HG03354 (cell line): ENCODE results near the gene ZNF814.
"Not testable (repeated sequence)": the region's sequence is repeated elsewhere in the genome, so short reads cannot be mapped to it uniquely, and the experiment has no call there.

Experiments
- ATAC-seq: cut with Tn5 transposase; IDR thresholded peaks from one replicate; pipeline ENCODE4 v1.9.1; 2021; ENCODE audit warnings: mild to moderate bottlenecking; ENCODE audit not compliant: unreplicated experiment, poor library complexity, severe bottlenecking

ZNF814 gene

DNA sequence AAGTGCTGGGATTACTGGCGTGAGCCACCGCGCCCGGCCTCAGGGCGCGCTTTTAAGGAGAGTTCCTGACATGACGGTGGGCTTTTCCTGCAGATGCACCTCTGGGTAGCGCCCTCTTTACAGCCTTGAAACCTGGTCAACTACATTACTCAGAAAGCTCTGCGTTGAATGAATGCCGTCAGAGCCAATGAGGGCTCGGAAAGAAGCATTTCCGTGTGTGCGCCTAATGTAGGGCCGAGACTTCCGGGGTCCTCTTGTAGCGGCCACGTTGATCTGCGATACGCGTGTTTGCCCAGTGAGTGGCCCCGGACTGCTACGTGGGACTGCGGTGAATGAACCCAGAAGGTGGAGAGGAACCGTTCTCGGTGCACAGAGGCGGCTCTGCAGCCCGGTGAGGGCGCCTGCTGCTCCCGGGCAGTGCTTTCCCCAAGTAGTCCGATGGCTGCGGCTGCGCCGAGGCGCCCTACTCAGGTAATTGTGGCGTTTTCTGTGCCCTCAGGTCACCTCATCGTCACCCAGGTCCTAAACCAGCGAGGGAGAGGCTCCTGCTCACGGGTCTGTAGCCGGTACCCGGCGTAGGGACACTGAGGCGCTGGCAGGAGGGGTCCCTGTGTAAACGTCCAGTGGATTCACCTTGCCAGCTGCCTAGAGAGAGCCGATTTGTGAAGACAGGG lies 69.2 kb downstream of the ZNF814 start:
- ATAC-seq, result peak; percentile 90

DNA sequence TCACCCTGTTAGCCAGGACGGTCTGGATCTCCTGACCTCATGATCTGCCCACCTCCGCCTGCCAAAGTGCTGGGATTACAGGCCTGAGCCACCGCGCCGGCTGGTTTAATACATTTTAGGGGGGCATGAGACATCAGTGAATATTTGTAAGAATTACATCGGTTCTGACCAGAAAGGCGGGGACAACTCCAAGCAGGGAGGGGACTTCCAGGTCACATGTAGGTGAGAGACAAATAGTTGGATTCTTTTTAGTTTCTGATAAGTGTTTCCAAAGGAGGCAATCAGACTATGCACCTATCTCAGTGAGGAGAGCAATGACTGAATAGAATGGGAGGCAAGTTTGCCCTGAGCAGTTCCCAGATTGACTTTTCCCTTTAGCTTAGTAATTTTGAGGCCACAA lies 70.5 kb downstream of the ZNF814 start:
- no peak for ATAC-seq

DNA sequence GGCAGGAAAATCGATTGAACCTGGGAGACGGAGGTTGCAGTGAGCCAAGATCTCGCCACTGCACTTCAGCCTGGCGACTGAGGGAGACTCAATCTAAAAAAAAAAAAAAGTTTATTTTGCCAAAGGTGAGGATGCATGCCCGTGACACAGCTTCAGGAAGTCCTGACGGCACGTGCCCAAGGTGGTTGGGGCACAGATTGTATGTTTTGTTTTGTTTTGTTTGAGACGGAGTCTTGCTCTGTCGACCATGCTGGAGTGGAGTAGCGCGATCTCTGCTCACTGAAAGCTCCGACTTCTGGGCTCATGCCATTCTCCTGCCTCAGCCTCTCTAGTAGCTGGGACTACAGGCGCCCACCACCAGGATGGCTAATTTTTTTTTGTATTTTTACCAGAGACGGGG lies 70.9 kb downstream of the ZNF814 start:
- ATAC-seq, result no peak

DNA sequence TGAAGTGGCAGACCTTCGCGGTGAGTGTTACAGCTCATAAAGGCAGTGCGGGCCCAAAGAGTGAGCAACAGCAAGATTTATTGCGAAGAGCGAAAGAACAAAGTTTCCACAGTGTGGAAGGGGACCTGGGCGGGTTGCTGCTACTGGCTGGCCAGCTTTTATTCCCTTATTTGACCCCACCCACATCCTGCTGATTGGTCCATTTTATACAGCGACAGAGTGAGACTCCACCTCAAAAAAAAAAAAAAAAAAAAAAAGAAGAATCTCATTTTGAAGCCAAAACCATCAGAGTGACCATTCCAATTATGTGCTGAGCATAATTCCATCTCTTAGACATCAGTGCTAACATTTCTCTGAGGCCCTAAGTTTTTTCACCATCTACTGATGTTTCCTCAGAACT lies 72.2 kb downstream of the ZNF814 start:
- ATAC-seq, result no peak

DNA sequence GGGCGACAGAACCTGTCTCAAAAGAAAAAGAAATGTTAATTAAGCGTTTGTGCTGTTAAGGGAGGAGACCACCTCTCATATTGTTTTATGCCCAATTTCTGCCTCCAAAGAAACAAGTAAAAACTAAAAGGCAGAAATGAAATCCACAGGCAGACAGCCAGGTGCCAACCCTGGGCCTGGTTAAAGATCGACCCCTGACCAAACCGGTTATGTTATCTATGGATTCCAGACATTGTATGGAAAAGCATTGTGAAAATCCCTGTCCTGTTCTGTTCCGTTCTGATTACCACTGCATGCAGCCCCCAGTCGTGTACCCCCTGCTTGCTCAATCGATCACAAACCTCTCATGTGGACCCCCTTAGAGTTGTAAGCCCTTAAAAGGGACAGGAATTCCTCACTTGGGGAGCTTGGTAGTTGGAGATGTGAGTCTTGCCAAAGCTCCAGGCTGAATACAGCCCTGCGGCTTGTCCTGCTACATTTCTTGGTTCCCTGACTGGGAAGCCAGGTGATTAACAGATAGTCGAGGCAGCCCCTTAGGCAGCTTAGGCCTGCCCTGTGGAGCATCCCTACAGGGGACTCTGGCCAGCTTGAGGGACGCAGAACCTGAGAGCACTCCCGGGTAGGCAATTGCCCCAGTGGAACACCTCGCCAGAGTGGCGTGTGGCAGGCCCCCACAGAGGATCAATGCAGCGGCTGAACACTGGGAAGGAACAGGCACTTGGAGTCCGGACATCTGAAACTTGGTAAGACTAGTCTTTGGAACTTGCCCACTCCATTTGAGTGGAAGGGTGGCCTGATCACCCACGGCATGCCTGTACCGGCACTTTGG lies 73.4 kb downstream of the ZNF814 start:
- ATAC-seq, result no peak

DNA sequence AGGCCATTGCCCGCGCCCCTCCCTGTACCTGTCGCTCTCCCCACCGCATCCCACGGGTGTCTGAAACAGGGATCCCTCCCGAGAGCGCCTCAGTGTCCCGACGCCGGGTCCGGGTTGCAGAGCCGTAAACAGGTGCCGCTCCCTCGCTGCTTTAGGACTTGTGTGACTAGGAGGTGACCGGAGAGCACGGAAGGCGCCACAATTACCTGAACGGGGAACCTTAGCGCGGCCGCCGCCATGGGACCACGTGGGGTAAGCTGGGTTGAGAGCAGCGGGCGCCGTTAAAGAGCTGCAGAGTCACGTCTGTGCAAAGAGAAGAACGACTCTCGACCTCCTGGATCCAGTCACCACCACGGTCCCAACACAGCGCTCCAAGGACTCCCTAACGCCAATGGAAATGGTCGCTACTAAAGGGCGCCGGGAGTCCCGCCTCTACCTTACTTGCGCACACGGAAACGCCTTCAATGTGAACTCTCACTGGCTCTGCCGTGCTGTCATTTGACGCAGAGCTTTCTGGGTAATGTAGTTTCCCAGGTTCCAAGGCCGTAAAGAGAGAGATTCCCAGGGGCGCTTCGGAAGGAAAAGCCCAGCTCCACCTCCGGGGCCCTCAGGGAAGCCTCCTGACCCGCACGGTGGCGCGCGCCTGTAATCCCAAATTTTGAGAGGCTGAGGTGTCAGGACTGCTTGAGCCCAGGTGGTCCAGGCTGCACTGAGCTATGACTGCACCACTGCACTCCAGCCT lies 74.2 kb downstream of the ZNF814 start, which contains the start of gene ZNF552:
TSS of gene ZNF552 (minus strand) at position 409 of the 742 bp plus-strand sequence. CDS start at position 239, 170 bp downstream.
- ATAC-seq, result peak; percentile 79

DNA sequence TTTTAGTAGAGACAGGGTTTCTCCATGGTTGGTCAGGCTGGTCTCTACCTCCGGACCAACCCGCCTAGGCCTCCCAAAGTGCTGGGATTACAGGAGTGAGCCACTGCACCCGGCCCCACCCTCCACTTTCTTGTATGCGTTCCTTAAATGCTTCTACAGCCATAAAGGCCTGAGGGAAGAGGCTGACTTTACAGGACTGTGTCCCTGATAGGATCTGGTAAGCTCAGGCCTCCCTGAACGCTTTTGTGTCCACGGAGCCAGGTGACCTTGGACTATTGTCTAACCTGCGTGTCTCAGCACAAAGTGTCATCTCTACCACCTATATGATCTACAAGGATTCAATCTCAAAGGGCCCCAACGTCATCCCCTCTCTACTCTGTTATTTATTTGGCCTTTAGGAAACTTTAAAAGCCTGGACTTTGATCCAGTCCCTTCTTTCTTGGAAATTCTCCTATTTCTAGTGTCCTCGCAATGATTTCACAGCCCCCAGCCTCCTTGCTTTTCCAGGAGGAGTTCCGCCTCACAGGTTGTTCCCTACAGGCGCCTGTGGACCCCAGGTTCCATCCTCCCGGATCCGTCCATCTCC lies 74.8 kb downstream of the ZNF814 start:
- ATAC-seq, result no peak

DNA sequence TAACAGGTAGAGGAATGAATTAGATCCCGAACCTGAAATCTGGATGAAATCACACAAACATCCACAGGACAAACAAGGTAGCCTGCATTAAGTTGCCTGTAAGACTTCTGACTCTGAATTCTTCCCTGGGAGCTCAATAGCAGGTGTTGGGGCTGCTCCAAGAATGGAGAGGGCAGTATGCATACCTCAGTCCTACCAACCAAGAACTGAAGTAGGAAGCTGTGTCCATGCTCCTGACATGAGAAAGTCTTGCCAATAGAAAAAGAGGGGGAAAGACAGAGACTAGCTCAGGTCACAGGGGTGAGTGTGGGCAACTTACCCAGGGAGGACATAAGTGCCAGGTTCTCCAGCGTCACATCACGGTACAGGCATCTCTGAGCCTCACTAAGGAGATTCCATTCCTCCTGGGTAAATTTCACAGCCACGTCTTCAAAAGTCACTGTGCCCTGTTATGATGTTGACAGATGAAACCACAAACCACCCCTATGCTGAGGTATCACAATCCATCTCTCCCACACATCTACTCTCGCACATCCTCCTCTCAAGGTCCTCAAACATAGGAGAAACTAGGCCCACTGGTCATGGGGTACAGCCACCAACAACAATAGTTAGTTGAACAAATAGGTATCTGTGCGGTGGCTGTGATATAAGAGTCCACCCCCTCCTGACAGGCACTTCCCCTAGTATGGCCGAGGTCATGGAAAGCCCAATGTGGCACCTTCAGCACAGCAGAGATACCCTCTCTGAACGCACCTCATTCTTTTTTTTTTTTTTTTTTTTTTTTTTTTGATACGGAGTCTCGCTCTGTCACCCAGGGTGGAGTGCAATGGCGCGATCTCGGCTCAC lies 75.6 kb downstream of the ZNF814 start:
- ATAC-seq, result not testable (repeated sequence)

DNA sequence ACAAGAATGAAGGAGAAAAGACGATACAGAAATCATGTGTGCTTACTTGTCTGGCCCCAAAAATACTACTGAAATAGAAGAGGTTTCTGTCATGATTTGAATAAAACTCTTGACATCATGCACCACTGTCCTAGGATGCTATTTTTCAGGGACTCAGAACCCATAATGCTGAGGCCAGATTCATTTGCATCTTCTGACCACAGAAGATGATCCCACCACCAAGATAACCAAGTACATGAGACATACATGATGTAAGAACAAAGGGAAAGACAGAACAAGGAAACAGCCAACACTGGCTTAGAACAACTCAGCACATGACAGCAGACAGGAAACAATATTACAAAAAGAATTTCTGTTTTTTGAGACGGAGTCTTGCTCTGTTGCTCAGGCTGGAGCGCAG lies 76.6 kb downstream of the ZNF814 start:
- ATAC-seq, result peak; percentile 28

DNA sequence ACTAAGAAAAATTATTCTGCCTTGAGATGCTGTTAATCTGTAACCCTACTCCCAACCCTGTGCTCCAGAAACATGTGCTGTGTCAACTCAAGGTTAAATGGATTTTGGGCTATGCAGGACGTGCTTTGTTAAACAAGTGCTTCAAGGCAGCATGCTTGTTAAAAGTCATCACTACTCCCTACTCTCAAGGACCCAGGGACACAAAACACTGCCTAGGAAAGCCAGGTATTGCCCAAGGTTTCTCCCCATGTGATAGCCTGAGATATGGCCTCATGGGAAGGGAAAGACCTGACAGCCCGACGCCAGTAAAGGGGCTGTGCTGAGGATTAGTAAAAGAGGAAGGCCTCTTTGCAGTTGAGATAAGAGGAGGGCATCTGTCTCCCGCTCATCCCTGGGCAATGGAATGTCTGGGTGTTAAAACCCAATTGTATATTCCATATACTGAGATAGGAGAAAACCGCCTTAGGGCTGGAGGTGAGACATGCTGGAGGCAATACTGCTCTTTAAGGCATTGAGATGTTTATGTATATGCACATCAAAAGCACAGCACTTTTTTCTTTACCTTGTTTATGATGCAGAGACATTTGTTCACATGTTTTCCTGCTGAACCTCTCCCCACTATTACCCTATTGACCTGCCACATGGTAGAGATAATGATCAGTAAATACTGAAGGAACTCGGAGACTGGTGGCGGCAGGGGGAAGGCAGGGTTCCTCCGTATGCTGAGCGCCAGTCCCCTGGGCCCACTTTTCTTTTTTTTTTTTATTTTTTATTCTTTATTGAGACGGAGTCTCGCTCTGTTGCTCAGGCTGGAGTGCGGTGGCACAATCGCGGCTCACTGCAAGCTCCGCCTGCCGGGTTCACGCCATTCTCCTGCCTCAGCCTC lies 78.2 kb downstream of the ZNF814 start:
- ATAC-seq, result not testable (repeated sequence)

DNA sequence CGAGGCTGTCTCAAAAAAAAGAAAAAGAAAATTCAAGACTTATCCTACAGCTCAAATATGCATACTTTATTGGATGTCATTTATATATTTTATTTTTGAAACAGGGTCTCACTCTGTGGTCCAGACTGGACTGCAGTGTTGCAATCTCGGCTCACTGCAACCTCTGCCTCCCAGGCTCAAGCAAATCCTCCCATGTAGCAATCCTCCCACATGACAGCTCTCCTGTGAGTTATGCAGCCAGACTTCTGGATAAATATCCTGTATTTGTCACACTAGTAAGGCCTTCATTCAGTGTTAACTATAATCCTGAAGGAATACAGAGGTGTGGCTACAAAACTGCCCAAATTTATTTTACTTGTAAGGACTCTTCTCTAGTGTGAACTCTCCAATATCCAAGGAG lies 81.3 kb downstream of the ZNF814 start:
- ATAC-seq, result no peak

DNA sequence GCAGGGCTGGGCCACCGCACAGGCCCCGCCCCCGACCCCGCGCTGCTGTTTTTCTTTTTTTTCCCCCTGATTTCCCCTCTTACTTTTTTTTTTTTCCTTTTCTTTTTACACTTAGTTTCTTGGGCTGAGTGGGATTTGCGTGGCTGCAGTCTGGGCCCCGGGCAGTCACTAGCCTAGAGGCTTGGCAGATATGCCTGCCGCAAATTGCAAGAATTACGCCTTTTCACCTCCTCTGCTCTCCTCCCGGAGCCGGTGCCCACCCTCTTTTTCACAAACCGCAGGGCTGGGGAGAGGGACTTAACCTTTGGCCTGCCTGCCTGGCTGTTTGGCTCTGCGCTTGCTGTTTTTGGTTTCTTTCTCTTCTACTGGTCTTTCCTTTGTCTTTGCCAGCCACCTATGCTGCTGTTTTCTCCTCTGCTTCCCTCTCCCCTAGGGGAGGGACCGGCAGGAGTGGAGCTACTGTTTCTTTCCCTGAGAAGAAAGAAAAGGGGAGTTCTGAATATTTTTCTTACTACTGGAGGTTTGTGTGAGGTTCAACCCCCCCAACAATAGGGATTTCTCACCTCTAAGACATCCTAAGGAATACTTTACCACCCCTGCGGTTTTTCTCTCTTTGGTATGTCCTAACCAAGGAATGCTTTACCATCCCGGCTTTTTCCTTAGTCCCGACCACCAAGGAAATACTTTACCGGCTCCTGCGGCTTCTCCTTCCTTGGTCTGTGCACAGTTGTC lies 85.1 kb downstream of the ZNF814 start:
- no peak for ATAC-seq

DNA sequence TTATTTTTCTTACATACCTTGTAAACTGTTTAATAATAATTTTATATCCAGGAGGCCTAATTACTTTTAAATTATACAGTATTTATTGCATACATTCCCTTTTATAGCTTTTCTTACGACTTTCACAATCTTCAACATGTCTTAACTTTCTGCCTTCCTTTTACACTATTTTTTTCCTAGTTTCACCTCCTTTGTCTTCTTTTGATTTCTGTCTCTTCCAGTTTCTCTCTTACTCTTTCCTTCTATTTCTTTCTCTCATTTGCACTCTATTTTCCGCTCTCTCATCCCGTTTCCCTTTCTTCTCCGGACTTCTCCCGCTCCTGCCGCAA lies 85.6 kb downstream of the ZNF814 start:
- ATAC-seq, result no peak

DNA sequence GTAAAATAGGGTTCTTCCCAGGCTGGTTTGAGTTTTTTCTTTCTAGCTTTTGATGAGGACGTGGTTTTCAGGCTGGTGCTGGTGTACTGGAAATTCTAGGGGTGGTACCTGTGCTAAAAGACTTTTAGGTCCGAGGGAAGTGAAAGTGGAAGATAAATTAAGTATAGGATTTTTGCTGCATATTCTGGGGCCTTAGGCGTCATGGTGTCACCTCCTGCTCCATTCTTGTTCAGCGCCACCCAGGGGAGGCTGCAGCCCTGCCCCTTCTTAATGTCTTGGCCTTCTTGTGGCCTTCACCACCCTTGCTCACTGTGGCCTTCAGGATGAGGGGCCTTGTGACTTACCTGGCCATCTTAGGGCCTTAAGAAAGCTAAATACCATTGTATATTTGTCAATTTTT lies 86.6 kb downstream of the ZNF814 start:
- ATAC-seq, result no peak

DNA sequence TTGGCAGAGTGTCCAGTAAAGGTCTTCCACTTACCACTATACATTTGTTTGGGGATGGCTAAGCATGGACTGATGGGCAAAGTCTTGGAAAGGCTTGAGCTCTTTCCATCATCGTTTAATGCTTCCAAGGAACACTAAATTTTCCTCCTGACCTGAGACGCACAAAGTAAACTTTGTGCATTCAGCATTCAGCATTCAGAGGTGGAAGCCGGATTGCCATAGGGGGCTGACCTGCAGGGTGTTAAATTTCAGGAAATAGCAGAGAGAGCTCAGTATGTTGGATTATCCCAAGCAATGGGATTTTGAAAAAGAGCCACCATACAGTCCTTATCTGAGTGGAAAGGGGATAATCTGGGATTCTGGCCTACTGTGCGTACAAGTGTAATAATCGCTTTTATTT lies 88.1 kb downstream of the ZNF814 start:
- ATAC-seq, result no peak
